GM18867 (cell line): ENCODE measurements around the gene CEMIP.
"Not testable (repeated sequence)": the region's sequence is repeated elsewhere in the genome, so short reads cannot be mapped to it uniquely, and the experiment has no call there.

Source experiments
- ATAC-seq: cut with Tn5 transposase; IDR thresholded peaks from one replicate; pipeline ENCODE4 v1.9.1; 2021; ENCODE audit warnings: mild to moderate bottlenecking, moderate library complexity; ENCODE audit not compliant: unreplicated experiment

CEMIP gene

DNA sequence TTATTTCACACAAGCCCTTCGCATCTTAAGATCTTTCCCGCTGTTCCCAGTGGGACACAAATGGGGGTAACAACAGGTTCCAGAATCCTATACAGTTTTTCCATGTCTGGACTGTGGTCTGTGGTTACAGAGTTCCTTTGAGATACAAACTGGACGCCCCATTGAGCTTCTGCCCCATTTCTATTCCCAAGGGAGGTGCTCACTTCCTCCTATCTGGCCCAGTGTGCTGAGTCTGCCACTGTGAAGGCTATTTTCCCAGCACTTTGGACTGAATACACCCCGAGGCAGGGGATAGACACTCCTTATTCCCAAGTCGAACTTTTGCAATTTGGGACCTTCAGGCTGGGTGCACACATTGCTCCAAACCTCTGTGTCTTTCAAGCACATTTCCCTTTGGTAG is 166.4 kb downstream of the CEMIP start:
- no peak for ATAC-seq

DNA sequence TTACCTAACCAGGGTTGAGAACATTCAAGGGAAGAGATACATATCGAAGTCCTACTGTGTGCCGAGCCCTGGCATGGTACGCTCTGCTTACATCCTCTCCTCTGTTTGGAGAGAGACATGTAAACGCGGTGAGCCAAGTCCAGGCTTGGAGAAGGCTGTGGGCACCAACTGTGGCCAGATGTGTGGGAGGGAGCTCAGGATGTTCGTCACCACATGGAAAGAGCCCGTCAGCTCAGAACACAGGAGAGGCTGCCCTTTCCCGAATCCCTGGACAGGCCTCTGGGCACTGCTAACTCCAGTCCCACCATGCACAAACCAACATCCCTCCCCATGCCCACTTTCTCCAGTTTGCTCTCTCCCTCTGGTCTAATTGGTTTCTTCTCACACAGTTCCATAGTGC is 167.4 kb downstream of the CEMIP start:
- no peak for ATAC-seq

DNA sequence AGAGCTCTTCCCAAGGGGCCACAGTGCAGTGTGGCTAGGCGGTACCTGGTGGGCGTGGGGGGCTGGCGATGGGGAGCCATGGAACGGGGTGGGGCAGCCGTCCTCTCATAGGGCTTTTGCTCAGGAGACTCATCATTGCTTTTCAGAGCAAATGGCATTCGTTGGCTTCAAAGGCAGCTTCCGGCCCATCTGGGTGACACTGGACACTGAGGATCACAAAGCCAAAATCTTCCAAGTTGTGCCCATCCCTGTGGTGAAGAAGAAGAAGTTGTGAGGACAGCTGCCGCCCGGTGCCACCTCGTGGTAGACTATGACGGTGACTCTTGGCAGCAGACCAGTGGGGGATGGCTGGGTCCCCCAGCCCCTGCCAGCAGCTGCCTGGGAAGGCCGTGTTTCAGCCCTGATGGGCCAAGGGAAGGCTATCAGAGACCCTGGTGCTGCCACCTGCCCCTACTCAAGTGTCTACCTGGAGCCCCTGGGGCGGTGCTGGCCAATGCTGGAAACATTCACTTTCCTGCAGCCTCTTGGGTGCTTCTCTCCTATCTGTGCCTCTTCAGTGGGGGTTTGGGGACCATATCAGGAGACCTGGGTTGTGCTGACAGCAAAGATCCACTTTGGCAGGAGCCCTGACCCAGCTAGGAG is 169.6 kb downstream of the CEMIP start:
- no peak for ATAC-seq

GRCh38 chr15:80949756-80950155 is 170.6 kb downstream of the CEMIP start:
- no peak for ATAC-seq

GRCh38 chr15:80950291-80951078 is 171.3 kb downstream of the CEMIP start:
- no peak for ATAC-seq

- ATAC-seq, result no peak
Observed at GRCh38 chr15:80951941-80952340, 172.8 kb downstream of the CEMIP start.

- ATAC-seq, result no peak
Observed at GRCh38 chr15:80953001-80953952, 174.1 kb downstream of the CEMIP start.

DNA sequence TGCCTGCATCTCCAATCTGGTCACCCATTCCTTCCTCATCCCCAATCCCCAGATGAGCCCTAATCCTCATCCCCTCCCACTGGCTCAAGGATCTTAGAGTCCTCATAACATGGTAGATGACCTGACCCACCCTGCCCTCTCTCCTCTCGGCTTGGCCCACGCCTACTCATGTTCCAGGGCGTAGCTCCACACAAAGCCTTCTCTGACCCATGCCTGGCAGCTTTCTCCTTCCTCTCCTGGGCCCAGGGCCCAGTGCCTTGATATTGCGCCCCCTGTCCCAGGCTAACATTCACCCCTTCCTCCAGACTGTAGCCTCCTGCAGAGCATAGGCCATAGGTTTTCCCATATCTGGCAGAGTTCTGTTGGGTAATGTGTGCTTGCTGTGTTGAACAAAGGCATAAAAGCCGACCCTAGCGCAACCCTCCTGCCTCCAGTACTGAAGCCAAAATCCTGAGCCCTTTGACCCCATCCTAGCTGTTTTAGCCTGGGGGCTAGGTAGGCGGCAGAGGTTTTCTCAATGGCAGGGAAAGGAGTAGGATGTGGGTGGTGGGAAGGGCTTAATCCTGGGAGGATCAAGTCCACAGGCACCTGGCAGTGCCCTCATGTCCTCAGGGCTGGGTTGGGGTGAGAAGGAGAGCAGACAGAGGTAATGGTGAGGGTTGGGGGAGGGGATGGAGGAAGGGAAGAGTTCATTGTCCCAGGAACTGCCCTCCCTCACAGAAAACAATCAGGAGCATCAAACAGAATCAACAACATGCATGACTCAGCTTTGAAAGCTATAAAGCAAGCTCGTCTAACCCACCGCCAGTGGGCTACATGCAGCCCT is 175.0 kb downstream of the CEMIP start:
- no peak for ATAC-seq

DNA sequence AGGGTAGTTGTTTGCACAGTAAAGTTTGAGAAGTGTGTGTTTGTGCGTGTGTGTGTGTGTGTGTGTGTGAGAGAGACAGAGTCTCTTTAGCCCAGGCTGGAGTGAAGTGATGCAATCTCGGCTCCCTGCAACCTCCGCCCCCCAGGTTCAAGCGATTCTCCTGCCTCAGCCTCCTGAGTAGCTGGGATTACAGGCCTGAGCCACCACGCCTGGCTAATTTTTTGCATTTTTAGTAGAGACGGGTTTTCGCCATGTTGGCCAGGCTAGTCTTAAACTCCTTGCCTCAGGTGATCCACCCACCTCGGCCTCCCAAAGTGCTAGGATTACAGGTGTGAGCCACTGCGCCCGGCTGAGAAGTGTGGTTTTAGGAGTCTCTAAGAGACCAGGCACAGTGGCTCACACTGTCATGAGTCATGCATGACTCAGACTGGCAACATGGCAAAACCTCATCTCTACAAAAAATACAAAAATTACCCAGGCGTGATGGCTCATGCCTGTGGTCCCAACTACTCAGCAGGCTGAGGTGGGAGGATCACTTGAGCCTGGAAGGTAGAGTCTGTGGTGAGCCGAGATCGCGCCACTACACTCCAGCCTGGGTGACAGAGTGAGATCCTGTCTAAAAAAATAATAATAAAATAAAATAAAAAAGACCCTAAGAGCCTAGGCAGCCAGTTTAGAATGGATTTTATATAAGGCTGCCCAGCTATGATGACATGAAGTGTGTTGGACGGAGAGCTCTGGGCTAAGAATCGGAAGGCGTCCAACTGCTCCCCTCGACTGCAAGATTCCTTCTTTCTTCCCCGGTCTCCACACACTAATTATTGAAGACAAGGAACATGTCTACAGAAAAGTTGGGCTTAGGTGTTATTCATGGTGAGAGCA is 176.6 kb downstream of the CEMIP start:
- not testable (repeated sequence) for ATAC-seq

- no peak for ATAC-seq
Observed at GRCh38 chr15:80957556-80957955, 178.4 kb downstream of the CEMIP start.

DNA sequence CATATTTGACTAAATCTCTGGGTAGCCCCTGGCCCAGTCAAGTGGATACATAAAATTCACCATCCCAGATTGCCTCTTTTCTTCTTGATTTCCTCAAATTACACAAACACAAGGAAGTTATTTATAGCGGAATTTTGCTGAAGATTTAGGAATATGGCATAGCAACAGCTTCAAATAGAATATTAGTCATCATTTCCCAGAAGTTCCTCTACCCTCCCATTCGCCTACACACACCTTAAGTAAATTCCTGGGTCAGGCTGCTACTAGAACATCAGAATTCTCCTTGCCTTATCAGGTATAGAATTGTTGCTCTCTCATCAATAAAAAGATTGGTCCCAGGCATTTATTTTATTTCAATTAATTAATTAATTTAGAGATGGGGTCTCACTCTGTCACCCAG is 178.8 kb downstream of the CEMIP start:
- no peak for ATAC-seq

DNA sequence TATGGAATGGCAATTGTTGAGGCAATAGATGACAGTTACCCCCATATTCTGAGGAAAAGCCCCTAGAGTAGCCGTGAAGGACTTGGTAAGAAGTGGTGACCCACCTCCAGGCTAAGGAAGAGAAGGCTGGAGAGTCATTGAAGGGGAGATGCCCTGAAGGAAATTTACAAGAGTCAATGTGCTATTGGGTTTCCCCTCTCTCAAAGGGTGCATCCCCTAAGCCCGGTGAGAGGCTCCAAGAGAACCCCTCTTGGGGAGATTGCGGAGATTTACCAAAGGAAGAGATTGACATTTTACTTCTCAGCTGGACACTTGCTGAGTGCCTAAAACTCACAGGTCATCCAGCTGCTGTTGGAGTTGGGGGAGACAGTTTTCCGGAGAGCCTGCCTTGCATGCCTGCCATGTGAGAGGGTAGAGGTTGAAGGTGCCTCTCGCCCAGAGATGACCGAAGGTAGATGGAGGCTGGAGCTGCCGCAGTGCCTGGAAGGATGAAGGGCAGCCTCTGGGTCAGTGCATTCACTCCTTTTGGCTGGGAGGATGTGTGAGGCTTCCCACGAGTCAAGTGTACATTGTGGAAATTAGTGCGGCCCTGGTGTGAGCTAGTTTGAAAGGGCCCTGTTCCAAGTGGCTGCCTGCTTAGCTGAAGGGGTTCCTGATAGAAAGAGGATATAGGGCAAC is 179.8 kb downstream of the CEMIP start:
- no peak for ATAC-seq

GRCh38 chr15:80965454-80965853 is 186.3 kb downstream of the CEMIP start:
- ATAC-seq, result not testable (repeated sequence)

DNA sequence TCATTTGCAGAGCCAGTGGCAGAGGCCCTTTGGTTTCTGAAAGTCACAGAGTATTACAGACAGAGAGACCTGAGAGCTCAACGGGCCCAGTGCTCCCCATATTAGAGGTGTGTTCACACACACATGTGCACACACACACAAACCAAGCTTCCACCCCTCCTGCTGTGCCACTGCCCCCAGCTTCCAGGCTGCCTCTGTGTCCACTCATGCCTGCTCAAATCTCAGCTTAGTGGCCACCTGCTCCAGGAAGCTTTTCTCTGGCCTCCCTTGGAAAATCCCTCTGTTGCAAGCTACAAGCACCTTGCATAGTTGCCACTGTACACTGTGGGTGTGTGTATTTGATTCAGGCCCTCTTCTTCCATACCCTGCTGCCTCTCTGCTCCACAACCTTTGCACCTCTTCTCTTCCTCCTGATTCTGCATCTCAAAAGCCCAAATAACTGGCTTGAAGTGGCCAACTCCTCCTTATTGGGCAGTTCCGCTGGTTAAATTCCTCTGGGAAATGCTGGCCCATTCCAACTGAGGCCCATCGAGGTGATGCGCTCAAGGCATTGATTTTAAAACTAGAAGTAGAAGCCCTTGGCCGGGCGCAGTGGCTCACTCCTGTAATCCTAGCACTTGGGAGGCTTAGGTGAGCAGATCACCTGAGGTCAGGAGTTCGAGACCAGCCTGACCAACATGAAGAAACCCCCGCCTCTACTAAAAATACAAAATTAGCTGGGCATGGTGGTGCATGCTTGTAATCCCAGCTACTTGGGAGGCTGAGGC is 187.4 kb downstream of the CEMIP start:
- no peak for ATAC-seq

- no peak for ATAC-seq
Observed at GRCh38 chr15:80967451-80967850, 188.3 kb downstream of the CEMIP start.

GRCh38 chr15:80967991-80968510 is 188.9 kb downstream of the CEMIP start:
- ATAC-seq, result no peak

DNA sequence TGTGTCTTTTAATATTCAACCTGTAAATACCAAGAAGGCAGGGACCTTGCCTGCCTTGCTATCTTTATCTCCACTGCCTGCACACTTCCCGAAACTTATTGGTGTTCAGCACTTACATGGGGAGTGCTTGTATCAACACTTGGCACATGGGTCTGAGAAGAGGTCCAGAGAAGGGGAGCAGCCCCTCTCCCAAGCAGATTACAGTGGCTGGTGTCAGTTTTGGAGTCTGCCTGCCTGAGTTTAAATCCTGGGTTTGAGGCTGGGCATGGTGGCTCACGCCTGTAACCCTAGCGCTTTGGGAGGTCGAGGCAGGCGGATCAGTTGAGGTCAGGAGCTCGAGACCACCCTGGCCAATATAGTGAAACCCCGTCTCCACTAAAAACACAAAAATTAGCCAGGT is 190.1 kb downstream of the CEMIP start:
- no peak for ATAC-seq

DNA sequence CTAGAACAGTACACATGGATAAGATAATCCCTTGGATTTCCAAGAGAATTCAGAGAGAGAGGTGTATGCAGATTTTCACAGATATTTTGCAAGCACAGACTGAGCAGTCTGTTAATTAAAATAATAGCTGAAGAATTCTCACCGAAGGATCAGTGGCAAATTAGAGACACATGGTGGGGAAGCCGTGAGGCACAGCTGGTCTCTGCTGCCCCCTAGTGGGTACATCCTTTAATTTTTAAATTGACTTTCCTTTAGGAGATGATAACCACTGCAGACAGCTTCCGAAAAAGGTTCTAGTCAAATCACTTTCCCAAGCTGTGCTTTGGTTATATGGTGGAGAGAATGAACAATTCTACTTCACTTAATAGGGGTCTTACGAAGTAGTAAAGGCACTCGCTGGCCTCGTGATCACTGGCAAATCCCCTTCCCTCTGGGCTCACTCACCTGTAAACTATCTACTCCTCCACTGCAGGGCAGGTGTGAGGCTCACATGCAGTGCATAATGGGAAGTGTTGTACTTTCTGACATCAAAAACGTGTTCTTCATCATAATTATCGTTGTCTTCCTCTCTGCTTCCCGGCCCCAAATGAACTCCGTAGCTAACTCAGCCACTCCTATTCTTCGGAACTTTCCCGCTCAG is 191.0 kb downstream of the CEMIP start:
- ATAC-seq, result no peak
